NT2/D1 (cell line): ENCODE measurements around the gene ZYG11A.

ENCODE experiments used
- SUZ12 ChIP-seq: IDR thresholded peaks from 2 replicates; pipeline ENCODE4 v1.6.1; 2011; ENCODE audit not compliant: insufficient read length, insufficient read depth; ENCODE audit errors: extremely low read depth
- YY1 ChIP-seq: IDR thresholded peaks from 2 replicates; pipeline ENCODE4 v1.6.1; 2011; ENCODE audit not compliant: insufficient read length, insufficient read depth
- ZNF274 ChIP-seq: IDR thresholded peaks from 2 replicates; pipeline ENCODE4 v1.6.1; 2011; ENCODE audit warnings: mild to moderate bottlenecking, low read depth, low read length

DNA sequence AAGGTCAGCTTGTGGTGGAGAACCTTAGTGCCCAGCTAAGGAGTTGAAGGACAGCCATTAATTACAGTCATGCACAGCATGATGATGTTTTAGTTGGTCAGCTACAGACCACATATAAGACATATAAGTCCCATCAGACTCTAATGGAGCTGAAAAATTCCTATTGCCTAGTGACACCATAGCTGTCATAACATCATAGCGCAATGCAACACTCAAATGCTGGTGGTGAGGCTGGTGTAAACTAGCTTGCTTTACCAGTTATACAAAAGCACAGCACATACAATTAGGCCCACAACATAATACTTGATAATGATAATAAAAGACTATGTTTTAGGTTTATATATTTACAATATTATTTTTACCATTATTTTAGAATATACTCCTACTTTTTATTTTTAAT, 75.0 kb downstream of the ZYG11A start:
- TF ChIP-seq SUZ12 (no peak), ZNF274 (no peak), YY1 (no peak)
